ENCODE measurements around the gene ACAD9.

ACAD9 gene

DNA sequence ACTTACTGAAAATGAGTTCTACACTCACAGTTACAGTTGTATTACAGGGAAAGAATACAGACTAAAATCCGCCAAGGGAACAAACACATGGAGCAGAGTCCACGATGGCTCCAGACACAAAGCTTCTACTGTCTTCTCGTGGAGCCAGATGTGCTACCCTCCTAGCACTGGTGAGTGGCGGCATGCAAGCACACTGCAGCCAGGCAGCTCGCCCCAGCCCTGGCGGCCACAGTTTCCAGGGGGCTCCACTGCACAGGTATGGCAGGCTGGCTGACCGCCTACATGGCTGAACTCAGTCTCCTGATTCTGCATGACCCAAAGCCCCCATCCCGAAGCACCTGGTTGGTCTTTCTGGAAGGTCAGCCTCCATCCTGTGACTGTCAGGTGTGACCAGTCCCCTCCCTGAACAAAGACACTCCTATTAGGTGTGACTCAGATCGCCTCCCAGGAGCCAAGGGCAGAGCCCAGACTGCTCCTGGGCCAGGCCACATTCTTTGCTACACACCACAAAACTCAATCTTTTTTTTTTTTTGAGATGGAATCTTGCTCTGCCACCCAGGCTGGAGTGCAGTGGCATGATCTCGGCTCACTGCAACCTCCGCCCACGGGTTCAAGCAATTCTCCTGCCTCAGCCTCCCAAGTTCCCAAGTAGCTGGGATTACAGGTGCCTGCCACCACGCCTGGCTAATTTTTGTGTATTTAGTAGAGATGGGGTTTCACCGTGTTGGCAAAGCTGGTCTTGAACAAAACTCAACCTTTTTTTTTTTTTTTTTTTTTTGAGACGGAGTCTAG, 62.9 kb downstream of the ACAD9 start:
- FAIRE-seq: no peak

DNA sequence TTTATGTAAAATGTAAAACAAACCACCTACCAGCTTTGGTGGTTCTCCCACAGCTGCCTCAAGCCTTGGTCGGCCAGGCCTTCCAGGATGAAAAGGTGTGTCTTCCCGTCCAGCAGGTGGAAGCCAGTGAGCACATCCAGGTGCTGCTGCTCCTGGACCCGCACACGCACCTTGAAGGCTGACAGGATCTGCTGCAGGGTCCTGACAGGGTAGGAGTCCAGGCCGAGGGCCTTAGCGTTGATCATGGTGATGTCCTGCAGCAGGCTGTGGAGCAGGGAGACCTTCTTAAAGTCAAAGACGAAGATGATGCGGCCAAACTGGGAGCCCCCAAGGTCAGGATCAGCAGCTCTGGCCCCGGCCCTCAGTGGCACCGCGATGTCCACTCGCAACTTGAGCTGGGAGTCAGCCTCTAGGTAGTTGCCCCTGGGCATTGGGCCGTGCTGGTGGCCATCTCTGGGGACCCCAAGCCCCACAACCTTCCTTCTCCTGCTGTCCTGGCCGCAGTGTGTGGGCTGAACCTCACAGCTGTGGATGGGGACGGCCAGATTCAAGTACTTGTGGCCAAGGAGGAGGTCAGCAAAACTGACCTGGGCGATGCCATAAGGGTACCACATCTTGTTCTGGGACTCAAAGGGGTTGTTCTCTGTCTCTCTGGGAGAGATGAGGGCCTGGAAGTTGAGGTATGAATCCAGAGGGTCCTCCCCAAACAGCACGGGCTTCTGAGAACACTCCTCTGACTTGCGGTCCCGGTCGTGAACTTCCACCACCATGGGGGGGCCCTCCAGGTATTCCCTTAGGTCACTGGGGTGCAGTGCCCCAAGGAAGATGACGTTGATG, 65.8 kb downstream of the ACAD9 start:
- FAIRE-seq: no peak

DNA sequence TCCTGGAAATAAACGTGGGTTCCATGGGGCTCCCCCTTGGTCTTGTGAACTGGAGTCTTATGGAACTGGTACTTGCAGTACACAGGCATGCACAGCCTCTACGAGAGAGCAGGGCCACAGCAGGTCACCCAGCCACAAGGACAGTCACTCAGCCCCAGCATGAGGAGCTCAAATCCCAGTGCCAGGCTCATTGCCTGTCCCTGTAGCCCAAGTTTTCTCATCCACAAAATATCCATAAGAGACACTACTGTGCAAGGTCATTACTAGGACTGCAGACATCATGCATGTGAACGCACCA, 66.4 kb downstream of the ACAD9 start:
- no peak for FAIRE-seq

DNA sequence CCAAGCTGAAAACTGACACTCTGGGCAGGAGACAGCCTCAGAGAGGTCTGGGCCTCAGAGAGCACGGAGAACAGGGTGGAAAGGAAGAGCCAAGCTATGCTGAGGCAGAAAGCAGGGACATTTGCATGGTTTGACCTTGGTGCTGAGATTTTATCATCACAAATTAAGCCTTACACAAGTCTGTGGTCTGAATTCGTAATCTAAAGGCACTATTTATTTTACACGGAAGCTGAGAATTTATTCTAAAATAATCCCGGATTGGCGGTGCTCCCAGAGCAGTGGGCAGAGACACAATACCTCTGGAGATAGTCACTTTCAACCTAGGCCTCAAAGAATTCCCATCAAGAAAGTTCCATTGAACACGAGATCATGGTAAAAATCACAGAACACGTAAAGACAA, 67.0 kb downstream of the ACAD9 start:
- no peak for FAIRE-seq

DNA sequence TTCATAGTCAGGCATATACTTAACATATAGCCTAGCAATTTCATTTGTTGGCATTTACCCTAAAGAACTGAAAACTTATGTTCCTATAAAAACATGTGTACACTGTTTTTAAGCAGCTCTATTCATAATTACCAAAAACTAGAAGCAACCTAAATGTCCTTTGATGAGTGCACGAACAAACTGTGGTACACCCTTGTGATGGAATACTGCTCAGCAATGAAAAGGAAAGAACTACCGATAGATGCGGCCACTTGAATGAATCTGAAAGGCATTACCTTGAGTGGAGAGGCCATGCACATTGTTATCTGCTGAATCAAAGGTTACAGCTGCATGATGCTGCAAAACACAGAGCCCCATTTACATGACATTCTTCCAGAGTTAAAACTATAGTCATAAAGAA, 69.7 kb downstream of the ACAD9 start:
- no peak for FAIRE-seq

DNA sequence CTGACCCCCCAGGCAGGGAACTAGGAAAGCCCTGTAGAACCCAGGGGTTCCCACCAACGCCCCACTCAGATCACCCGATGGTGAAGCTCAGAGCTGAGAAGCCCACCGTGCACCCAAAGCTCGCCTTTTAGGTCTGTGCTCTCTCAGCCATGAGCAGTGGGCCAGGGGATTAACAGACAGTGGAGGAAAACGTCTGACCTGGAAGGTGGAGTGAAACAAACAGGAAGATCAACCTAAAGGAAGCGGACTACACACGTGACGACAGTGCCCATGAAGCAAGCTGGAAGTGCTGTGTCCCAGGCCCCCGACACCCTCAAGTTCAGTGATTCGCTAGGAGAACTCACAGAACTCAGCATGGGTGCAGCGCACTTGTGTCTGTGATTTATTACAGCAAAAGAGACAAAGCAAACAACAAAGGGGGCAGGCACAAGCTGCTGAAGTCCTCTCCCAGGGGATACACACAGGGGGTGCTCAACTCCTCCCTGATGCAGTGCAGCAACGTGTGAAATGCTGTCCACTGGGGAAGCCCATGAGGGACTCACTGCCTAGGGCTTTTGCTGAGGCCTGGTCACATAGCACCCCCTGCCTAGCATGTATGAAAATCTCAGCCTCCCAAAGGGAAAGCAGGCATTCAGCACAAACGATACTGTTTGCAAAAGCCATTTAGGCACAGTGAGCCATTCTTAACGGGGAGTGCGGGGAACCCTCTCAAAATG, 71.0 kb downstream of the ACAD9 start:
- no peak for FAIRE-seq

DNA sequence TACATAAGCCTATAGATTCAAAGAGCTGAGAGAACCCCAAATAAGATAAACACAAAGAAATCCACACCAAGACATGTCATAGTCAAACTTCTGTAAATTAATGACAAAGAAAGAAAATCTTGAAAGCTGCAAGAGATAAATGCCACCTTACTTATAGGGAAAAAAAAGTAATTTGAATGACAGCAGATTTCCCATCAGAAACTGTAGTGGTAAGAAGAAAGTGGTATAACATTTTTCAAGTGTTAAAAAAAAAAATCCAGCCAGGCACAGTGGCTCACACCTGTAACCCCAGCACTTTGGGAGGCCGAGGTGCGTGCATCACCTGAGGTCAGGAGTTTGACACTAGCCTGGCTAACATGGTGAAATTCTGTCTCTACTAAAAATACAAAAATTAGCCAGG, 77.0 kb downstream of the ACAD9 start:
- FAIRE-seq: no peak
